GM12872 (cell line): ENCODE data around the gene GFOD2.

Source experiments
- CTCF ChIP-seq: IDR thresholded peaks from 3 replicates; pipeline ENCODE4 v1.5.1; 2011; ENCODE audit warnings: low read depth, mild to moderate bottlenecking, low read length, moderate library complexity; ENCODE audit not compliant: insufficient read depth

Gene GFOD2

GRCh38 chr16:67648764-67649407 is 70.2 kb downstream of the GFOD2 start:
- no peak for TF ChIP-seq CTCF

- no peak for TF ChIP-seq CTCF
Measured at GRCh38 chr16:67648088-67648763, 70.9 kb downstream of the GFOD2 start.

- no peak for TF ChIP-seq CTCF
Measured at GRCh38 chr16:67647681-67648080, 71.4 kb downstream of the GFOD2 start.

GRCh38 chr16:67647111-67647651 is 71.9 kb downstream of the GFOD2 start:
- TF ChIP-seq CTCF, result no peak

- no peak for TF ChIP-seq CTCF
Measured at GRCh38 chr16:67645397-67646121, 73.6 kb downstream of the GFOD2 start.

GRCh38 chr16:67644038-67644437 is 75.1 kb downstream of the GFOD2 start:
- TF ChIP-seq CTCF, result no peak
